Spleen (tissue), 11 donors: Measurements from ENCODE around the gene C22orf39. TPM values are rescaled to one million over a fixed set of nuclear protein-coding genes. Genes with fewer than 3 reads are reported as not detected.

Source experiments
- DNase-seq: peaks from one replicate; pipeline ENCODE4 v3.0.0-alpha.2; 2020
- H3K27ac ChIP-seq, 8 donors: fragments of 200-600 bp; sonication (generic) in 7 of 8; 1 replicate in 4 of 8; 2 replicates in 4 of 8; pipeline versions ENCODE4 v1.5.0 to v1.8.0; 2016 to 2021; ENCODE audit warnings: inconsistent platforms in 4 of 8, mild to moderate bottlenecking in 4 of 8, moderate library complexity in 1 of 8
- H3K27me3 ChIP-seq, 7 donors: fragments of 200-600 bp; sonication (generic) in 6 of 7; replicated peaks in 1 of 7; 1 replicate in 4 of 7; 2 replicates in 3 of 7; pipeline versions ENCODE4 v1.5.0 to v1.8.0; 2016 to 2021; ENCODE audit warnings: inconsistent platforms in 3 of 7, mild to moderate bottlenecking in 1 of 7
- H3K36me3 ChIP-seq, 6 donors: fragments of 200-600 bp; sonication (generic) in 5 of 6; 1 replicate in 4 of 6; 2 replicates in 2 of 6; pipeline versions ENCODE4 v1.5.0 to v1.8.0; 2016 to 2021; ENCODE audit warnings: inconsistent platforms in 2 of 6
- H3K4me1 ChIP-seq, 6 donors: fragments of 200-600 bp; sonication (generic) in 5 of 6; 1 replicate in 3 of 6; 2 replicates in 3 of 6; pipeline versions ENCODE4 v1.5.0 to v1.8.0; 2016 to 2021; ENCODE audit warnings: inconsistent platforms in 3 of 6
- H3K4me3 ChIP-seq, 8 donors: fragments of 200-600 bp; sonication (generic) in 7 of 8; 1 replicate in 4 of 8; 2 replicates in 4 of 8; pipeline versions ENCODE4 v1.5.0 to v1.8.0; 2016 to 2021; ENCODE audit warnings: inconsistent platforms in 4 of 8, mild to moderate bottlenecking in 4 of 8, moderate library complexity in 2 of 8
- H3K9me3 ChIP-seq, 8 donors: fragments of 200-600 bp; sonication (generic) in 7 of 8; 1 replicate in 4 of 8; 2 replicates in 4 of 8; pipeline versions ENCODE4 v1.5.0 to v1.8.0; 2016 to 2021; ENCODE audit warnings: inconsistent platforms in 4 of 8
- POLR2A ChIP-seq, 3 donors: fragments of 450-650 bp; IDR thresholded peaks; one replicate each; pipeline ENCODE4 v1.5.1; 2017; ENCODE audit warnings: antibody characterized with exemption in 3 of 3, mild to moderate bottlenecking in 1 of 3
- POLR2AphosphoS5 ChIP-seq, 3 donors: sonication (generic); formaldehyde crosslinking; IDR thresholded peaks; one replicate each; pipeline ENCODE4 v1.5.1; 2017; ENCODE audit warnings: antibody characterized with exemption in 3 of 3
- WGBS, 5 donors: extraction: QIAGEN DNeasy Blood & Tissue Kit in 3 of 5; methylation state at CpG; one replicate each; pipeline versions ENCODE4 v1.1.5 to v1.1.7; 2013 to 2018; 5-methylcytosine and 5-hydroxymethylcytosine counted together
- intact Hi-C: fragments of 100-400 bp; cut with DNase I; formaldehyde crosslinking; loops from one replicate; pipeline ENCODE4 v1.15.0; 2023; ENCODE audit warnings: low total_unique reads
- polyA plus RNA-seq, 3 donors: library from polyadenylated mRNA; stranded (reverse); fragments of 200-250 nt; gene quantifications; one replicate each; pipeline ENCODE4 v1.2.1, GENCODE V29; 2013
- total RNA-seq, 7 donors: library from RNA; depleted of rRNA in 3 of 7; stranded (reverse); fragments of >200 nt in 3 of 7; fragmentation: NEBNext Ultra II Directional in 4 of 7; extraction: Animal tissue kit (Norgen Biotek cat#: 25700) in 4 of 7; gene quantifications; one replicate each; pipeline versions ENCODE4 v1.1.0 to v1.2.1, GENCODE V29; 2016 to 2021
- TF ChIP-seq, protein P1 (sequence below), 11 experiments: fragments of 200-600 bp in 7 of 11; fragments of 450-650 bp in 4 of 11; sonication (generic) in 4 of 11; IDR thresholded peaks in 8 of 11; conservative IDR thresholded peaks in 3 of 11; 1 replicate in 7 of 11; 2 replicates in 4 of 11; pipeline versions ENCODE4 v1.4.0 to v1.8.0; 2016 to 2021; ENCODE audit warnings: antibody characterized with exemption in 11 of 11, inconsistent platforms in 4 of 11, mild to moderate bottlenecking in 1 of 11
- donor health status: healthy with polysubstance abuse.
- donor health status: DM: no; HTN: no; CAD: no; lungs with moderate emphysema.
- donor health status: DM: no; HTN: no; CAD: no.
- donor health status: Bipolar disorder and iron deficiency.
- donor health status: healthy.
- donor health status: DM: no; HTN: no; CAD: no.
- donor health status: DM: yes; HTN: yes; CAD: no.

Gene C22orf39
- total and polyA plus RNA-seq, 10 donors, result 28.8 to 48.8 (median 37.6) TPM

- Histone ChIP-seq H3K36me3 (peaks cover 8 to 100% (median 94%) of the 10 kb centered on the region in 6 donors), H3K4me1 (no peaks in the 10 kb centered on the region), H3K27me3 (no peaks in the 10 kb centered on the region), H3K9me3 (no peaks in the 10 kb centered on the region), H3K27ac (no peak overlapping the region), H3K4me3 (no peak overlapping the region)
- 94 to 97% (median 94%) methylated on average over 9 of the region's 9 CpGs for WGBS, 5 donors
- intact Hi-C loops, result no loop called here
- no peak for DNase-seq
- TF ChIP-seq POLR2AphosphoS5 (IDR thresholded peaks at IDR 0.05), result peak in 1 of 3 donors; percentile 24
- TF ChIP-seq POLR2A (IDR thresholded peaks at IDR 0.05), result no peak
- TF ChIP-seq, protein P1, sequence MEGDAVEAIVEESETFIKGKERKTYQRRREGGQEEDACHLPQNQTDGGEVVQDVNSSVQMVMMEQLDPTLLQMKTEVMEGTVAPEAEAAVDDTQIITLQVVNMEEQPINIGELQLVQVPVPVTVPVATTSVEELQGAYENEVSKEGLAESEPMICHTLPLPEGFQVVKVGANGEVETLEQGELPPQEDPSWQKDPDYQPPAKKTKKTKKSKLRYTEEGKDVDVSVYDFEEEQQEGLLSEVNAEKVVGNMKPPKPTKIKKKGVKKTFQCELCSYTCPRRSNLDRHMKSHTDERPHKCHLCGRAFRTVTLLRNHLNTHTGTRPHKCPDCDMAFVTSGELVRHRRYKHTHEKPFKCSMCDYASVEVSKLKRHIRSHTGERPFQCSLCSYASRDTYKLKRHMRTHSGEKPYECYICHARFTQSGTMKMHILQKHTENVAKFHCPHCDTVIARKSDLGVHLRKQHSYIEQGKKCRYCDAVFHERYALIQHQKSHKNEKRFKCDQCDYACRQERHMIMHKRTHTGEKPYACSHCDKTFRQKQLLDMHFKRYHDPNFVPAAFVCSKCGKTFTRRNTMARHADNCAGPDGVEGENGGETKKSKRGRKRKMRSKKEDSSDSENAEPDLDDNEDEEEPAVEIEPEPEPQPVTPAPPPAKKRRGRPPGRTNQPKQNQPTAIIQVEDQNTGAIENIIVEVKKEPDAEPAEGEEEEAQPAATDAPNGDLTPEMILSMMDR (IDR thresholded peaks at IDR 0.05 in 8 of 11, conservative IDR thresholded peaks at IDR 0.05 in 3 of 11), result no peak
These were observed 19.6 kb upstream of the C22orf39 start for GRCh38 chr22:19466848-19467752.

- Histone ChIP-seq H3K36me3 (peaks cover 8 to 100% (median 91%) of the 10 kb centered on the region in 6 donors), H3K27ac (no peak overlapping the region), H3K4me1 (no peaks in the 10 kb centered on the region), H3K9me3 (no peaks in the 10 kb centered on the region), H3K27me3 (no peaks in the 10 kb centered on the region), H3K4me3 (no peak overlapping the region)
- DNase-seq, result no peak
- TF ChIP-seq, protein P1 (IDR thresholded peaks at IDR 0.05 in 8 of 11, conservative IDR thresholded peaks at IDR 0.05 in 3 of 11), result no peak
- TF ChIP-seq POLR2A (IDR thresholded peaks at IDR 0.05) (no peak), POLR2AphosphoS5 (IDR thresholded peaks at IDR 0.05) (peak in 1 of 3 donors; percentile 38)
- intact Hi-C loops, result no loop called here
- WGBS, 5 donors, result 91 to 96% (median 95%) methylated on average over 12 to 14 of the region's 14 CpGs
These were observed 18.7 kb upstream of the C22orf39 start for GRCh38 chr22:19466126-19466716.

GRCh38 chr22:19464975-19465374 lies 17.5 kb upstream of the C22orf39 start:
- intact Hi-C loops, result no loop called here
- H3K27me3 ChIP-seq, result no peaks in the 10 kb centered on the region
- no peaks in the 10 kb centered on the region for H3K4me1 ChIP-seq
- no peak overlapping the region for H3K27ac ChIP-seq
- WGBS, 5 donors, result 87 to 92% (median 89%) methylated on average over 4 of the region's 4 CpGs
- TF ChIP-seq POLR2A (IDR thresholded peaks at IDR 0.05), result no peak
- no peak for TF ChIP-seq POLR2AphosphoS5 (IDR thresholded peaks at IDR 0.05)
- TF ChIP-seq, protein P1 (IDR thresholded peaks at IDR 0.05 in 8 of 11, conservative IDR thresholded peaks at IDR 0.05 in 3 of 11), result no peak
- H3K9me3 ChIP-seq, result no peaks in the 10 kb centered on the region
- peaks cover 8 to 100% (median 85%) of the 10 kb centered on the region in 6 donors for H3K36me3 ChIP-seq
- no peak for DNase-seq
- H3K4me3 ChIP-seq, result no peak overlapping the region

GRCh38 chr22:19464546-19464945 lies 17.0 kb upstream of the C22orf39 start:
- peaks cover 8 to 100% (median 84%) of the 10 kb centered on the region in 6 donors for H3K36me3 ChIP-seq
- no peak overlapping the region for H3K27ac ChIP-seq
- intact Hi-C loops, result no loop called here

More at GRCh38 chr22:19464546-19464945, 17.0 kb upstream of the C22orf39 start:
- TF ChIP-seq, protein P1 (IDR thresholded peaks at IDR 0.05 in 8 of 11, conservative IDR thresholded peaks at IDR 0.05 in 3 of 11), result no peak
- TF ChIP-seq POLR2A (IDR thresholded peaks at IDR 0.05), result no peak
- no peak for TF ChIP-seq POLR2AphosphoS5 (IDR thresholded peaks at IDR 0.05)
- no peak for DNase-seq
- Histone ChIP-seq H3K4me3 (no peak overlapping the region), H3K4me1 (no peaks in the 10 kb centered on the region), H3K9me3 (no peaks in the 10 kb centered on the region), H3K27me3 (no peaks in the 10 kb centered on the region)
- WGBS, 5 donors, result 62 to 87% (median 71%) methylated on average over 1 of the region's 1 CpG
